Panc1 (cell line): ENCODE measurements around the gene ARFGEF3.

Experiments
- CTCF ChIP-seq: fragments of 450-650 bp; IDR thresholded peaks from 2 replicates; pipeline ENCODE4 v1.5.1; 2017; ENCODE audit warnings: mild to moderate bottlenecking
- POLR2AphosphoS5 ChIP-seq: IDR thresholded peaks from 2 replicates; pipeline ENCODE4 v1.6.1; 2012; ENCODE audit warnings: mild to moderate bottlenecking, low read depth, low read length, moderate library complexity
- SIN3A ChIP-seq: IDR thresholded peaks from 2 replicates; pipeline ENCODE4 v1.6.1; 2012; ENCODE audit warnings: low read depth, mild to moderate bottlenecking, low read length, moderate library complexity, borderline replicate concordance; ENCODE audit not compliant: insufficient read depth
- TCF7L2 ChIP-seq: IDR thresholded peaks from 2 replicates; pipeline ENCODE4 v1.6.1; 2011; ENCODE audit warnings: mild to moderate bottlenecking, low read depth, low read length, inconsistent platforms
- TF ChIP-seq, protein P1 (sequence below), 2 experiments: IDR thresholded peaks; 2 replicates each; pipeline ENCODE4 v1.6.1; 2011 to 2012; ENCODE audit warnings: low read depth in 2 of 2, control low read depth in 1 of 2, low read length in 1 of 2, mild to moderate bottlenecking in 1 of 2, moderate library complexity in 1 of 2; ENCODE audit not compliant: insufficient read depth in 1 of 2

DNA sequence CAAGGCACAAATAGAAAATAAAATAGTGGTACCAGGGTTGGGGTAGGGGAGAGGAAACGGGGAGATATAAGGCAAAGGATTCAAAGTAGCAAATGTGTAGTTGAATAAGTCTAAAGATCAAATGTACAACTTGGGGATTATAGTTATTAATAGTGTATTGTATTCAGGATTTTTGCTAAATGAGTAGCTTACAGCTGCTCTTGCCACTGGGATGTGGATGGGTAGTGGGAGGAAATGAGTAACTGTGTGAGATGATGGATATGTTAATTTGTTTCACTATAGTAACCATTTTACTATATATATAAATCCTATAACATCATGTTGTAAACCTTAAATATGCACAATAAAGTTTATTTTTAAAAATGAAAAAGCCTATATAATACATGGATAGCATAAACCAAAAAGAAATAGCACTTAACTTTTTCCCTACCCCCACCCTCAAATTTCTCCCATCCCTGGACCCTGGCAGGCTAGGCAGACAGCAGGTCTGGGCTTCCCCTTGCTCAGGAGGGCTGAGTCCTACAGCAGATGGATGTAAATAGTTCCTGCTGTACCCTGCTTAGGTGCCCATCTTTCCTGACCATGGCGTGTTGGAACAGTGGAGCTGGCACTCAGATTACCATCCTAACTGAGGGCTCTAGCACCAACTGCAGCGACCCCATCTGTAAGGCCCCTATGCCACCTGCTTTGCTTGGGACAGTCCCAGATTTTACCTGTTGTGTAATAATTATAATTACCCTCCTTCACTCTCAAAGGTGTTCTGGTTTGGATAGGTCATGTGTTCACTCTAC, 85.1 kb downstream of the ARFGEF3 start:
- TF ChIP-seq CTCF: no peak
- TF ChIP-seq POLR2AphosphoS5: no peak
- TF ChIP-seq, protein P1, sequence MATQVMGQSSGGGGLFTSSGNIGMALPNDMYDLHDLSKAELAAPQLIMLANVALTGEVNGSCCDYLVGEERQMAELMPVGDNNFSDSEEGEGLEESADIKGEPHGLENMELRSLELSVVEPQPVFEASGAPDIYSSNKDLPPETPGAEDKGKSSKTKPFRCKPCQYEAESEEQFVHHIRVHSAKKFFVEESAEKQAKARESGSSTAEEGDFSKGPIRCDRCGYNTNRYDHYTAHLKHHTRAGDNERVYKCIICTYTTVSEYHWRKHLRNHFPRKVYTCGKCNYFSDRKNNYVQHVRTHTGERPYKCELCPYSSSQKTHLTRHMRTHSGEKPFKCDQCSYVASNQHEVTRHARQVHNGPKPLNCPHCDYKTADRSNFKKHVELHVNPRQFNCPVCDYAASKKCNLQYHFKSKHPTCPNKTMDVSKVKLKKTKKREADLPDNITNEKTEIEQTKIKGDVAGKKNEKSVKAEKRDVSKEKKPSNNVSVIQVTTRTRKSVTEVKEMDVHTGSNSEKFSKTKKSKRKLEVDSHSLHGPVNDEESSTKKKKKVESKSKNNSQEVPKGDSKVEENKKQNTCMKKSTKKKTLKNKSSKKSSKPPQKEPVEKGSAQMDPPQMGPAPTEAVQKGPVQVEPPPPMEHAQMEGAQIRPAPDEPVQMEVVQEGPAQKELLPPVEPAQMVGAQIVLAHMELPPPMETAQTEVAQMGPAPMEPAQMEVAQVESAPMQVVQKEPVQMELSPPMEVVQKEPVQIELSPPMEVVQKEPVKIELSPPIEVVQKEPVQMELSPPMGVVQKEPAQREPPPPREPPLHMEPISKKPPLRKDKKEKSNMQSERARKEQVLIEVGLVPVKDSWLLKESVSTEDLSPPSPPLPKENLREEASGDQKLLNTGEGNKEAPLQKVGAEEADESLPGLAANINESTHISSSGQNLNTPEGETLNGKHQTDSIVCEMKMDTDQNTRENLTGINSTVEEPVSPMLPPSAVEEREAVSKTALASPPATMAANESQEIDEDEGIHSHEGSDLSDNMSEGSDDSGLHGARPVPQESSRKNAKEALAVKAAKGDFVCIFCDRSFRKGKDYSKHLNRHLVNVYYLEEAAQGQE (IDR thresholded peaks at IDR 0.05; ENCODE audit: insufficient read depth in 1 of 2, low read depth in 2 of 2, low read length in 1 of 2): no peak
- no peak for TF ChIP-seq SIN3A
- TF ChIP-seq TCF7L2: no peak
